Kidney (tissue), 14 donors: ENCODE data around the gene TLE3. TPM values are rescaled to one million over a fixed set of nuclear protein-coding genes. Genes with fewer than 3 reads are reported as not detected.

Source experiments
- DNase-seq, 5 donors: peaks; one replicate each; pipeline ENCODE4 v3.0.0-alpha.2; 2013 to 2020
- FAIRE-seq: peaks from 2 replicates; lab custom pipeline; 2012; peaks lifted over from hg19 to GRCh38; lab: Jason Lieb, UNC
- H3K27ac ChIP-seq, 2 donors: one replicate each; pipeline ENCODE4 v1.7.0; 2013; ENCODE audit warnings: low read depth in 2 of 2, low read length in 2 of 2, inconsistent platforms in 1 of 2
- H3K27me3 ChIP-seq: one replicate; pipeline ENCODE4 v1.7.1; 2013; ENCODE audit warnings: low read length, inconsistent platforms; ENCODE audit not compliant: control insufficient read depth, insufficient read depth
- H3K36me3 ChIP-seq, 3 donors: one replicate each; pipeline versions ENCODE4 v1.7.0 to v1.7.1; 2013; ENCODE audit warnings: low read length in 3 of 3, control low read depth in 1 of 3, inconsistent platforms in 1 of 3; ENCODE audit not compliant: insufficient read depth in 3 of 3, control insufficient read depth in 2 of 3
- H3K4me1 ChIP-seq, 3 donors: one replicate each; pipeline versions ENCODE4 v1.7.0 to v1.7.1; 2013; ENCODE audit warnings: low read length in 3 of 3, inconsistent platforms in 1 of 3, low read depth in 1 of 3; ENCODE audit not compliant: control insufficient read depth in 2 of 3, insufficient read depth in 2 of 3
- H3K4me3 ChIP-seq, 3 donors: one replicate each; pipeline versions ENCODE4 v1.7.0 to v1.8.1; 2013; ENCODE audit warnings: low read length in 3 of 3, control low read depth in 1 of 3, inconsistent platforms in 1 of 3
- H3K9ac ChIP-seq, 3 donors: one replicate each; pipeline versions ENCODE4 v1.7.0 to v1.7.1; 2013; ENCODE audit warnings: low read length in 3 of 3, control low read depth in 1 of 3, inconsistent platforms in 1 of 3
- H3K9me3 ChIP-seq, 3 donors: one replicate each; pipeline versions ENCODE4 v1.7.0 to v1.7.1; 2013; ENCODE audit warnings: low read length in 3 of 3, control low read depth in 1 of 3, inconsistent platforms in 1 of 3; ENCODE audit not compliant: control insufficient read depth in 2 of 3, insufficient read depth in 1 of 3
- intact Hi-C: fragments of 100-400 bp; cut with DNase I; formaldehyde crosslinking; loops from one replicate; pipeline ENCODE4 v1.11.1; 2022
- polyA plus RNA-seq: library from polyadenylated mRNA; stranded (reverse); fragments of 350-450 nt; fragmentation: Illumina TruSeq; extraction: RNeasy Lipid Tissue Mini Kit (QIAGEN cat#74804); gene quantifications from one replicate; pipeline ENCODE4 v1.2.3, GENCODE V29; 2014; ENCODE audit warnings: low read depth, low replicate concordance; ENCODE audit not compliant: insufficient read depth
- total RNA-seq: library from RNA; stranded (reverse); fragmentation: NEBNext Ultra II Directional; extraction: Animal tissue kit (Norgen Biotek cat#: 25700); gene quantifications from one replicate; pipeline ENCODE4 v1.2.1, GENCODE V29; 2021
- TF ChIP-seq, protein P1 (sequence below): IDR thresholded peaks from 3 replicates; pipeline ENCODE4 v1.5.1; 2012; ENCODE audit warnings: mild to moderate bottlenecking, moderate library complexity, borderline replicate concordance; ENCODE audit not compliant: insufficient read depth; ENCODE audit errors: extremely low read depth
- donor health status: control.
- donor health status: control.
- donor health status: control.
- donor health status: control.
- donor health status: control.
- donor health status: DM: yes; HTN: yes; CAD: no.
- donor health status: Normal renal cell carcinoma (clear cell type).

Gene TLE3
- total and polyA plus RNA-seq, 2 donors from 2014 or later = 10.3 to 71.7 TPM

DNA sequence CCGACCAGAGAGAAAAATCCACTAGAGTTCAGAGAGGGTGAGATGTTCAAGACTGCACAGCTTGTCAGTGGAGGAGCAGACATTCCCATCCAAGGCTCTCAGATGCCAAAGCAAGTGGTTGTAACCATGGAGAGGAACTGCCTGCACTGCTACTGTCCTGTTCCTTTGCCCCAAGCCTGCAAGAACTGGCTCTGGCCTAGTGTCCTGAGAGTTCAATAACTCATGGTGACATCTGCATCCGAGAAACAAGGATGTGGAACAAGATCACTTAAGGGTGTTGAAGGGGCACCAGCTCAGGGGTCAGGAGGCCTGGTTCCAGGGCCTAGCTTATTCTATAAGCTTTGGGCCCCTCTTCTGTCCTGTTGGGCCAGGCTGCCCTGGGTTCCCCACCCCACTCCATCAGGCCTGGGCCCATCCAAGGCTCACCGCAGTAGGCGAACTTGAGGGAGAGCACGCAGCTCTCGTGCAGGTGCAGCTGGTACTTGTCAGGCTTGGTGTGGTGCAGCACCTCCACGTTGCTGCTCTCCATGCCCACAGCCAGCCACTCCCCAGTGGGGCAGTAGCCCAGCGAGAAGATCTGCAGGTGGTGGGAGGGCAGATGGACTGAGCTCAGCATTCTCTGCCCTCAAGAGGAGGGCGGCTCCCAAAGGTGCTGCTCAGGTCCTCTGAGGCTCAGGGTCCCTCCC lies 45.6 kb downstream of the TLE3 start:
- H3K27ac ChIP-seq = no peak overlapping the region
- H3K9me3 ChIP-seq = no peaks in the 10 kb centered on the region
- peaks cover 6 to 68% (median 49%) of the 10 kb centered on the region in 3 donors for H3K36me3 ChIP-seq
- TF ChIP-seq, protein P1, sequence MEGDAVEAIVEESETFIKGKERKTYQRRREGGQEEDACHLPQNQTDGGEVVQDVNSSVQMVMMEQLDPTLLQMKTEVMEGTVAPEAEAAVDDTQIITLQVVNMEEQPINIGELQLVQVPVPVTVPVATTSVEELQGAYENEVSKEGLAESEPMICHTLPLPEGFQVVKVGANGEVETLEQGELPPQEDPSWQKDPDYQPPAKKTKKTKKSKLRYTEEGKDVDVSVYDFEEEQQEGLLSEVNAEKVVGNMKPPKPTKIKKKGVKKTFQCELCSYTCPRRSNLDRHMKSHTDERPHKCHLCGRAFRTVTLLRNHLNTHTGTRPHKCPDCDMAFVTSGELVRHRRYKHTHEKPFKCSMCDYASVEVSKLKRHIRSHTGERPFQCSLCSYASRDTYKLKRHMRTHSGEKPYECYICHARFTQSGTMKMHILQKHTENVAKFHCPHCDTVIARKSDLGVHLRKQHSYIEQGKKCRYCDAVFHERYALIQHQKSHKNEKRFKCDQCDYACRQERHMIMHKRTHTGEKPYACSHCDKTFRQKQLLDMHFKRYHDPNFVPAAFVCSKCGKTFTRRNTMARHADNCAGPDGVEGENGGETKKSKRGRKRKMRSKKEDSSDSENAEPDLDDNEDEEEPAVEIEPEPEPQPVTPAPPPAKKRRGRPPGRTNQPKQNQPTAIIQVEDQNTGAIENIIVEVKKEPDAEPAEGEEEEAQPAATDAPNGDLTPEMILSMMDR = no peak
- H3K27me3 ChIP-seq = no peaks in the 10 kb centered on the region
- no peak overlapping the region for H3K9ac ChIP-seq
- FAIRE-seq = no peak
- H3K4me1 ChIP-seq = no peaks in the 10 kb centered on the region
- no peak overlapping the region for H3K4me3 ChIP-seq
- intact Hi-C loops = no loop called here
- DNase-seq = peak in 1 of 5 donors; percentile 22

DNA sequence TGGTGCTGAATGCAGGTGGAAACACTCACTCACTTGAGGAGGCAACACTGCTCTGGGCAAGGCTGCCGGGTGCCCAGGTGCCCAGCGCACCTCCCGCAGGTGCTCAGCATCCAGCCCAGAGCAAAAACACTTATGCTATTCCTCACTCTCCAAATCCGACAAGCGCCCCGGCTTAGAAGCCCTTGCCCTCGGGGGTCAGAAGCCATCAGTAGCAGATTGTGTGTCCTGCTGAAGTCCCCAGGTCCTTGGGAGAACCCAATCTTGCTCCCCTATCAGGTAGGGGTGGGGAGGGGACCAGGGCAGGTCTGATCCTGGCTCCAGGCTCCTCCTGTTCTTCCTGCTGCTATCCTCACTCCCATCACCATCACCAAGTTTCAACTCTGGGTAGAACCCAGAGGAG lies 46.7 kb downstream of the TLE3 start:
- no peaks in the 10 kb centered on the region for H3K4me1 ChIP-seq
- H3K9me3 ChIP-seq = no peaks in the 10 kb centered on the region
- TF ChIP-seq, protein P1 = no peak
- intact Hi-C loops = no loop called here
- H3K27me3 ChIP-seq = no peaks in the 10 kb centered on the region
- no peak overlapping the region for H3K9ac ChIP-seq
- DNase-seq (no peak), FAIRE-seq (no peak)
- H3K36me3 ChIP-seq = peaks cover 6 to 64% (median 45%) of the 10 kb centered on the region in 3 donors
- no peak overlapping the region for H3K27ac ChIP-seq
- H3K4me3 ChIP-seq = no peak overlapping the region

DNA sequence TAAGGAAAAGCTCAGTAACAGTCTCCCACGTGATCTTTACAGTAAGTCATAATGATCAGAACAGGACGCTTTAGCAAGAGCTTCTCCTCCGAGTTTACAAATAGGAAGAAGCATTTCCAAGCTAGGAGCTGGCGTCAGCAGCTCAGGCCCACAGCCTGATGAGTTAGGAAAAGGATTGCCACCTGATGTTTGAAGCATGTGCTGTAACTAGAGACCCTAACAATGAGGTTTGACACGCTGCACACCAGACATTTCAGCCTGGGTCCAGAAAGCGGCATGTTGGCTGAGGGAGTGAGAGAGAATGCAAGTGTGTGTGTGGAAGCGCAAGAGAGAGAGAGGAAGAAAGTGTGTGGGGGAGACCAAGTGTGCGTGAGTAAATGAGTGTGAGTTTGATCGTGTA lies 47.3 kb downstream of the TLE3 start:
- Histone ChIP-seq H3K27ac (no peak overlapping the region), H3K4me3 (no peak overlapping the region), H3K27me3 (no peaks in the 10 kb centered on the region), H3K36me3 (peaks cover 6 to 59% (median 40%) of the 10 kb centered on the region in 3 donors), H3K9me3 (no peaks in the 10 kb centered on the region), H3K4me1 (no peaks in the 10 kb centered on the region), H3K9ac (no peak overlapping the region)
- DNase-seq = peak in 4 of 5 donors; percentile 34 to 58 (median 48)
- TF ChIP-seq, protein P1 = no peak
- no peak for FAIRE-seq
- intact Hi-C loops = no loop called here
